Right renal cortex interstitium (tissue), 3 donors: ENCODE data around the gene MAP4K2. TPM values are rescaled to one million over a fixed set of nuclear protein-coding genes. Genes with fewer than 3 reads are reported as not detected.
A peak's percentile ranks its signal among the peaks of the same experiment; 100 is the strongest.

Source experiments
- DNase-seq, 3 donors: peaks; one replicate each; pipeline ENCODE4 v3.0.0-alpha.2; 2013; ENCODE audit warnings: low read depth in 3 of 3, low spot score in 2 of 3
- polyA plus RNA-seq, 3 donors: library from polyadenylated mRNA; unstranded; fragments of 120-200 nt; gene quantifications; one replicate each; pipeline ENCODE4 v1.2.1, GENCODE V29; 2013; ENCODE audit not compliant: insufficient read length in 3 of 3

MAP4K2 gene
- polyA plus RNA-seq, 3 donors = 17.0 to 18.5 (median 18.5) TPM

- DNase-seq = no peak
Observed at GRCh38 chr11:64793271-64794160, 9.5 kb downstream of the MAP4K2 start.

- no peak for DNase-seq
Observed at GRCh38 chr11:64792482-64792881, 10.5 kb downstream of the MAP4K2 start.

GRCh38 chr11:64791781-64792291 lies 11.2 kb downstream of the MAP4K2 start:
- DNase-seq = no peak

GRCh38 chr11:64790205-64791095 lies 12.6 kb downstream of the MAP4K2 start:
- no peak for DNase-seq

- no peak for DNase-seq
Observed at GRCh38 chr11:64789331-64790204, 13.4 kb downstream of the MAP4K2 start.

- no peak for DNase-seq
Observed at GRCh38 chr11:64788321-64789215, 14.4 kb downstream of the MAP4K2 start.

- DNase-seq = no peak
Observed at GRCh38 chr11:64787526-64788320, 15.3 kb downstream of the MAP4K2 start.

GRCh38 chr11:64786308-64786707 lies 16.7 kb downstream of the MAP4K2 start:
- DNase-seq = no peak

- DNase-seq = no peak
Observed at GRCh38 chr11:64784813-64785581, 18.0 kb downstream of the MAP4K2 start.

GRCh38 chr11:64778473-64779298 lies 24.3 kb downstream of the MAP4K2 start, which contains the start of gene SF1:
TSS of gene SF1 (minus strand) at chr11:64778542. CDS start at chr11:64778392, 150 bp downstream.
- DNase-seq = peak; percentile 100

- DNase-seq = no peak
Observed at GRCh38 chr11:64778223-64778472, 24.9 kb downstream of the MAP4K2 start.

- DNase-seq = peak; percentile 60 to 79 (median 77)
Observed at GRCh38 chr11:64777449-64778222, 25.4 kb downstream of the MAP4K2 start.

GRCh38 chr11:64776875-64777274 lies 26.1 kb downstream of the MAP4K2 start:
- DNase-seq = no peak

- no peak for DNase-seq
Observed at GRCh38 chr11:64776425-64776824, 26.6 kb downstream of the MAP4K2 start.

- DNase-seq = no peak
Observed at GRCh38 chr11:64774144-64774543, 28.9 kb downstream of the MAP4K2 start.

- no peak for DNase-seq
Observed at GRCh38 chr11:64772303-64773018, 30.6 kb downstream of the MAP4K2 start.
